Measurements from ENCODE around the gene ANKRD22.

The ANKRD22 gene

DNA sequence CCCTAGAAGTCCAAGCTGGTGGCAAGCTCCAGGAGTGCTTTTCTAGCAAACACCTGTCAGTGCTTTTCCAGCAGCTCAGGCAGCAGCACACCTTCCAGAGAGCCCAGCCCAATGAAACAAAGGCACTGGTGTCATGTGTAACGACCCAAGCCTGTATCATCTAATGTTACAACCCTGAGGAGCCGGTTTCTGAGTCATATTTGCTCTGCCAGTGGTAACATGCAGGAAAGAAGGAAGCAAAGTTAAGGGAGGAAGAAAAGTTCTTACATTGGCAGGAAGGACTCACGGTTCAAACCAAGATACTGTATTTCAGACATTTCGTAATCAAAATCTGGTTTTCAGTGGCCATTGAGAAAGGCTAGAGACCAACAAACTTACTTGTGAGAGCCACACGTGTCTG, at the start of gene ANKRD22:
TSS of gene ANKRD22 (minus strand) at position 139 of the 400 bp plus-strand sequence. CDS start 237 bp downstream, outside the sequence.
- TF ChIP-seq, protein P1, sequence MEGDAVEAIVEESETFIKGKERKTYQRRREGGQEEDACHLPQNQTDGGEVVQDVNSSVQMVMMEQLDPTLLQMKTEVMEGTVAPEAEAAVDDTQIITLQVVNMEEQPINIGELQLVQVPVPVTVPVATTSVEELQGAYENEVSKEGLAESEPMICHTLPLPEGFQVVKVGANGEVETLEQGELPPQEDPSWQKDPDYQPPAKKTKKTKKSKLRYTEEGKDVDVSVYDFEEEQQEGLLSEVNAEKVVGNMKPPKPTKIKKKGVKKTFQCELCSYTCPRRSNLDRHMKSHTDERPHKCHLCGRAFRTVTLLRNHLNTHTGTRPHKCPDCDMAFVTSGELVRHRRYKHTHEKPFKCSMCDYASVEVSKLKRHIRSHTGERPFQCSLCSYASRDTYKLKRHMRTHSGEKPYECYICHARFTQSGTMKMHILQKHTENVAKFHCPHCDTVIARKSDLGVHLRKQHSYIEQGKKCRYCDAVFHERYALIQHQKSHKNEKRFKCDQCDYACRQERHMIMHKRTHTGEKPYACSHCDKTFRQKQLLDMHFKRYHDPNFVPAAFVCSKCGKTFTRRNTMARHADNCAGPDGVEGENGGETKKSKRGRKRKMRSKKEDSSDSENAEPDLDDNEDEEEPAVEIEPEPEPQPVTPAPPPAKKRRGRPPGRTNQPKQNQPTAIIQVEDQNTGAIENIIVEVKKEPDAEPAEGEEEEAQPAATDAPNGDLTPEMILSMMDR (IDR thresholded peaks at IDR 0.05; ENCODE audit: extremely low read depth, missing control alignments): no peak
- DNase-seq (ENCODE audit: low spot score): no peak

DNA sequence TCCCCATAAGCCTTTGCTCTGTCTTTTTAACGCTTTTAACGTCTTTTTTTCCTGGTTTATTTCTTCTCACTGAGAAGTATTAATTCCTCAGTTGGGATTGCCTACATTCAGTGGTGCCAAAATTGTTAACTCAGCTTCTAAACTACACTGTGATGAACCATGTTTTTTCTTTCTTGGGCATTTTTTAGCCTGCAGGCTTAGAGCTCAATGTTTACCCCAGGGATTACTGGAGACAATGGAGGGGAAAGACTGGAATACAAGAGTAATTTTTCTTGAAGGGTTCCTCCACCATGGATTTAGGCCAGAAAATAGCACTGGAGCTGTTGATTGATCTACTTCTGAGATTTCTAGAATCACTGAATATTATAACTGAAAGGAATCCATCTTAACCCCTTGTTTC, 48.2 kb upstream of the ANKRD22 start:
- DNase-seq (ENCODE audit: low spot score): no peak
- TF ChIP-seq, protein P1 (IDR thresholded peaks at IDR 0.05; ENCODE audit: extremely low read depth, missing control alignments): no peak

DNA sequence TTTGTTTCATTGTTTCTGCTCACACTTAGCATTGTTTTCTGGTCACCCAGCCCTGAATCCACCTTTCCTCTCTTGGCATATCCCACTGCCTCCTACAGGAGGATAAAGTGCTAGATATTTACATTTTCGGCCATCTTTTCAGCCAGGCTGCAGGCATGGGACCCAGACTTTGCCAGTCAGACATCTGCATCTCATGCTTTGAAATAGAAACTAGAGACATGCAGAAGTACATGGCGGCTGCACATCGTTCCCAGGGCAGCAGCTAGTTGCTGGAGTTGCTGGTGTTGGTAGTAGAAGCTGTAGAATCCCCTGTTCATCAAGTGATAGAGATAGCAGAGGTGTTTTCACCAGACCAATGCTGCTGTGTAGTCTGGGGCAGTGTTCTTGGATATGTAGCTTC, 47.1 kb upstream of the ANKRD22 start:
- TF ChIP-seq, protein P1 (IDR thresholded peaks at IDR 0.05; ENCODE audit: extremely low read depth, missing control alignments): no peak
- DNase-seq (ENCODE audit: low spot score): no peak

DNA sequence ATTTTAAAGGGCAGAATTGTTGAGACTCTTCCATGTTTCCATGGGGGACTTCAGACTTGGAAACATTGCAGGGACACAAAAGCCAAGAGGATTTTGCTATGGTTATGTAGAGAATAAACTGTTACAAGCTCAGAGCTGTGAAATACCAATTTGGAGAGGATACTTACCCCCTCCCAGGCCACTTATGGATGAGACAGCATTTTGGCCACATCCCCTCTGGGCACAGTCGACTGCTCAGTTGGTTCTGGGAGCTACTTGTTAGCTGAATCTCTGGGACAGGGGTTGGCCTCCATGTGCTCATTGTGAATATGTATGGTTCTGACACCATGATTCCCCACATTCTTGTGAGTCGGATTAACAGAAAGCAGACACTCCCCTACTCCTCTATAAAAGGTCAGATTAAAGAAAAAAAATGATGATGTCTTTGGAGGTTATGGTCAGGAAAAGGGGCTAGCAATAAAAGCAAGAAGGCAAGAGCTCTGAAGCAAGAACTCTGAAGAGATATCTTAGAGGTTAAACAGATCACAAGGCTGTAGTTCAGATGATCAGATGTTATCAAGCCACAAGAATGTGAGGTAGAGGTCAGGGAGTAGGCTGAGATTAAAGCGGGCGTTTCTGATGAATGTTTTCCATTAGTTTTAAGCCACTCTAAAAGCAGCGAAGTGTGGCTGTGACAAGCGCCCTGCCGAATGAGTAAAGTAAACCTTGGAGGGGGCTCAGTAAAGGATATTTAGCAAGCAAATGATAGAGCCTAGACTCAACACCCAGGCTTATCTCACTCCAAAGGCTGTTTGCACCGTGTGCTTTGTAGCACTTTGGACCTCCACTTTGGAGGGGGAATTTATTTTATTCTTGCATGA, 45.6 kb upstream of the ANKRD22 start:
- TF ChIP-seq, protein P1 (IDR thresholded peaks at IDR 0.05; ENCODE audit: extremely low read depth, missing control alignments): no peak
- DNase-seq (ENCODE audit: low spot score): no peak

DNA sequence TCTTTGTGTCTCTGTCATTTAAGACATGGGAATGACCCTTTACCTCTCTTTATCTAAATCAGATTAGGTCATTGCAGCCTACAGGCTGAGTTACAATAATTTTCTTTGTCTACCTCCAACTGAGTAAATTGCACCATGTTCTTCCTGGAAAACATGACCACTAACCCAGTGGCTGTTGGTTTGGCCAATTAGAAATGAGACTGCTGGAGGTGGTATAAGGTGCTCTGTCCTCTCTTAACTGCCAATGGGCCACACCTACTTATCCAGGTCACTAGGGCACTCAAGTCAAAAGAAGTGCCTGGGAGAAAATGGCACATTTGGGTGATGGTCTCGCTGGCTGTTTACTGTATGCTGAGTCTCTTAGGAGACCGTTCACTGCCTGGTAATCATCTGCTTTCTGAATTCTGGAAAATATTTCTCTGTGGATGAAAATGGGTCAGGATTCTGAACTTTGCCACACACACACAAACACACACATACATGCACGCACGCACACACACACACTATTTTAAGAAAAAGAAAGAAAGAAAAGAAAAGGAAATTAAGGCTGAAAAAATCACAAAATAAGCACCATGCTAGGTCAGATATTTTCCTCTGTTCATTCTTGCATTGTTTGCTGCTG, 44.8 kb upstream of the ANKRD22 start:
- TF ChIP-seq, protein P1 (IDR thresholded peaks at IDR 0.05; ENCODE audit: extremely low read depth, missing control alignments): no peak
- DNase-seq (ENCODE audit: low spot score): no peak

DNA sequence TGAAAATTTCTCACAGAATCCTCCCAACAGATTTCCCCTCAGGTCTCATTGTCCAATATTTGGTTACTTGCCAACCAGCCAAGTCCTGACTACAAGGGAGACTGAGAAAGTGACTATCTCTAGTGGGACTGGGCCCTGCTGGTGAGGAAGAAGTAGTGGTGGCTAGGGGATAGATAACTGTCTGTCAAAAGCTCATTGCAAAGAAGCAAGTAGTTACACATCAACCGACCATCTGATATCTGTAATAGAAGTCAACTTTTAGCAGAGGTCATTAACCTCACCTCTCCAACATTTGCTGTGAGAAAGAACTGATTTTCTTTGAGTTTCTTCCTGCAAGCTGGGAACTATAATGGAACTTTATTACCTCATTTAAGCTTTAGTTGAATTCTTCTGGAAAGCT, 43.6 kb upstream of the ANKRD22 start:
- TF ChIP-seq, protein P1 (IDR thresholded peaks at IDR 0.05; ENCODE audit: extremely low read depth, missing control alignments): no peak
- DNase-seq (ENCODE audit: low spot score): no peak

DNA sequence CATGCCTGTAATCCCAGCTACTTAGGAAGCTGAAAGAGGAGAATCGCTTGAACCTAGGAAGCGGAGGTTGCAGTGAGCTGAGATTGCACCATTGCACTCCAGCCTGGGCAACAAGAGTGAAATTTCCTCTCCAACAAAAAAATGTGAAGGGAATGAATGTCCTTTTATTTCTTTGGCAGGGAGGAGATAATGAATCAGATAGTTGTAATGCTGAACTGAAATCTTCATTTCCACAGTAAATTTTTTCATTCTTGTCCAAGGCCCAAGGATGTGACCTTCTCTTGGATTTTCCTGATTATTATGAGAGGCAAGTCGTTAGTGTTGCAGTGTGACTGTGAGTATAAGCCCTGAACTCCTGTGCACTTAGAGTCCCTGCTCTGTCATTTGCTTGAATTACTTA, 42.0 kb upstream of the ANKRD22 start:
- TF ChIP-seq, protein P1 (IDR thresholded peaks at IDR 0.05; ENCODE audit: extremely low read depth, missing control alignments): no peak
- DNase-seq (ENCODE audit: low spot score): no peak
